Cardiac fibroblast (primary cell): ENCODE results near the gene CCNQ.
A peak's percentile ranks its signal among the peaks of the same experiment; 100 is the strongest.

Experiments
- DNase-seq, 2 donors: peaks; one replicate each; pipeline versions ENCODE4 v3.0.0 to v3.0.0-alpha.2; 2010; ENCODE audit warnings: low read depth in 2 of 2
- H3K4me3 ChIP-seq, 2 donors: replicated peaks in 1 of 2; 1 replicate in 1 of 2; 2 replicates in 1 of 2; pipeline ENCODE4 v1.5.1; 2011; ENCODE audit warnings: low read depth in 2 of 2, low read length in 2 of 2, mild to moderate bottlenecking in 2 of 2, moderate library complexity in 1 of 2
- CTCF ChIP-seq: IDR thresholded peaks from one replicate; pipeline ENCODE4 v1.5.1; 2011; ENCODE audit warnings: low read depth, mild to moderate bottlenecking, low read length, inconsistent platforms

CCNQ gene

DNA sequence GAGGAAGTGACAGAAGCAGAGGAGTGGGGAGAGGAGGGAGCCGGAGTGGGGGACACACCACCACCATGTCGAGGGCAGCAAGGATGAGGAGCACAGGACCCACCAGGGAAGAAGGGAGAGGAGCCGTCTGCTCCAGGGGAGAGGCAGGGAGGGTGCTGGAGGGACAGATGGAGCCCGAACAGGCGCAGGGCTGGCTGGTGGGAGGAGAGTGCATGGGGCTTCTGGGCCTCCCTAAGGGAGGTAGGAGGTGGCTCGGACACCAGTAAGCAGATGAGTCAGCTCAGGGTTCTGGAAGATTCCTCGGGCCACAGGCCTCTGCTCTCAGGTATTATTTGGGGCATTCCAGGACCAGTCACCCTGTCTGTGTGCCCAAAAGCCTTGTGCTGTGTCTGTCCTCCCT is 51.7 kb downstream of the CCNQ start:
- DNase-seq: no peak
- TF ChIP-seq CTCF: no peak
- H3K4me3 ChIP-seq: no peak overlapping the region

DNA sequence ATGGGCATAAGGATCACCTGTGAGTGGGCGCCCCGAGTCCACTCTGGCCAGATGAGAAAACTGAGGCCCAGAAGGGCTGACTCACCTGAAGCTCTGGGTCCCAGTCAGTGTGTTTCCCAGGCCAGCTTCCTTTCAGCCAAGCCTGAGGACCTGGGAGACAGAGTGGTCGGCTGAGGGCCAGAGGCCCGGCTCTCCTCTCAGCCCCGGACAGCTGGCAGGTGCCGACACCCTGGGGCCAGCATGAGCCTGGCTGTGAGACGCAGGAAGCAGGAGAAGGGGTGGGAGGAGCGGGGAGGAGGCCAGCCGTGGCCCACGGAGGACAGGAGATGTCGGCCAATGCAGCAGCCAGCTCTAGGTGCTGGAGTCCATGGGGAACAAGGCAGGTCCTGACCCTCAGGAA is 52.6 kb downstream of the CCNQ start:
- DNase-seq: no peak
- no peak for TF ChIP-seq CTCF
- no peak overlapping the region for H3K4me3 ChIP-seq

GRCh38 chrX:153544727-153545126 is 54.2 kb downstream of the CCNQ start:
- no peak overlapping the region for H3K4me3 ChIP-seq
- TF ChIP-seq CTCF: no peak
- no peak for DNase-seq

DNA sequence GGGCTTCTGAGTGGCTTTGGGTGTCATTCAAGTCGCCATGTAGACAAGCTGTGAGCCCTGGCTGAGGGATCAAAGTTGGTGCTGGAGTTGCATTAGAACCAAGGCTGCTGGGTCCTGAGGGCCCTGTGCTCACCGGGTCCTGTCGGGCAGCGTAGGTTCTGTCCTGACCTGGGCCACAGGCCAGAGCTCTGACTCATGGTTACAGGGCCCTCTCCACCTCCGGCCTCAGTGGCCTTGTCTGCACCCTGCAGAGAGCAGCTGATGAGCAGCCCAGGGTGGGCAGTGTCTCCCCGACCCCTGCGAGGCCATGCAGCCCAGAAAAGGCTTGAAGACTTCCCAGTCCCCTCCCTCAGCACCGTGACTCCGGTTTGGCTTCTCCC is 59.0 kb downstream of the CCNQ start:
- no peak for DNase-seq
- H3K4me3 ChIP-seq: no peak overlapping the region
- no peak for TF ChIP-seq CTCF

DNA sequence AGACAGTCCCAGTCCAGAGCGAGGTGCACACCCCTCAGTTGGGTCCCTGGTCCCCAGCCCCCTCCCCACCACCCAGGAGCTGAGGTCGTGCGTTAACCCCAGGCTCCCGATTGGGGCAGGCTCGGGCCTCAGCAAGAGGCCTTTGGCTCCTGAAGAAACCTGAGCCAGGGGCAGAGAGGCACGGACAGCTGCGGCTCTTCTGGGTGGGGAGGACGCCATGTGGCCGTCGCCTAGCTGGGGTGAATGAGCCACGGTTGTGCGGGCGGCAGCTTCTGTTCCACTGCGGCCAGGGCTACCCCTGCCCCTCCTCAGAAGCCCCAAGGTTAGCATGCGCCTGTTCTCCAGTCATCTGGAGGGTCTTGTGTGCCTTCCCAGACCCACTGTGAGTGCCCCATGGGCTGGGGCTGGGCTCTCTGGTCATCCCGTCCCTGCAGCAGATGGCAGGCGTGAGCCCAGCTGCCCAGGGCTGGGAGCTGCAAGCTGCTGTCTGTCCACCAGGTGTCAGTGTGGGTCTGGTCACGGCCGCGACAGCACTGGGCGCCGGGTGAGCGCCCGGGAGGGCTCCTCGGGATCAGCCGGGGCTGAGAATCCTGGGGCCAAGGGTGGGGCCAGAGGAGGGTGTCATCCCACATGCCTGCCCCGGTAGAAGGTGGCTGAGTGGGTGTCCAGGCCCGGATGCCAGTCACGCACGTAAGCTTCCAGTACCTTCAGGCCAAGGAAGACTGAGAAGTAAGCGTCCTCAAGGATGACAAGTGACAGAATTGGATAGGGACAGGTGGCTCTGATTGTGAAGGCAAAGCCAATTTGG is 59.6 kb downstream of the CCNQ start:
- peak; percentile 64 for DNase-seq
- TF ChIP-seq CTCF: peak; percentile 89
- no peak overlapping the region for H3K4me3 ChIP-seq

DNA sequence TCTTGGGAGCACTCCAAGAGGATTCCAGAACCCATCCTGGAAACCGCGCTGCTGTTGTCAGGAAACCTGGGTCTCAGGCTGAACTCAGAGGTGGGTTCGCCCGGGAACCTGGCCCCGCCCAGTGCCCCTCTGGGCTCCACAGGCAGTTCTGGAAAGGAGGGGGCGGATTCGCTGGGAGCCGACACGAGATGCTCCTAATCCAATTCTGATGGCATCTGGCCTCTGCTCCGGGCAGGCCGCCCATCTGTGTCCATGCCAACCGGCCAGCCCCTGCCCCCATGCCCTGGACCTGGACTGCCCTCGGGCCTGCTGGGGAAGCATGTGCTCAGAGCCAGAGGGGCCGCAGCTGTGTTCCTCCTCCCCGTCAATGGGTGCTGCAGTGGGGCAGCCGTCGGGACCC is 60.5 kb downstream of the CCNQ start:
- TF ChIP-seq CTCF: no peak
- no peak overlapping the region for H3K4me3 ChIP-seq
- DNase-seq: no peak
